NT2/D1 (cell line): ENCODE results near the gene GEMIN7.

Experiments
- DNase-seq: peaks from one replicate; pipeline ENCODE4 v3.0.0-alpha.2; 2011; ENCODE audit warnings: low read depth, low spot score
- H3K27me3 ChIP-seq: 2 replicates; pipeline ENCODE4 v1.6.0; 2011; ENCODE audit warnings: mild to moderate bottlenecking; ENCODE audit not compliant: insufficient read length, insufficient read depth
- H3K36me3 ChIP-seq: 2 replicates; pipeline ENCODE4 v1.6.1; 2011; ENCODE audit warnings: mild to moderate bottlenecking, low read length, mixed read lengths; ENCODE audit not compliant: insufficient read depth, insufficient read length
- H3K4me1 ChIP-seq: 2 replicates; pipeline ENCODE4 v1.5.1; 2011; ENCODE audit not compliant: insufficient read depth, insufficient read length
- H3K4me3 ChIP-seq: 2 replicates; pipeline ENCODE4 v1.5.1; 2011; ENCODE audit warnings: low read depth; ENCODE audit not compliant: insufficient read length
- H3K9ac ChIP-seq: 2 replicates; pipeline ENCODE4 v1.6.0; 2011; ENCODE audit warnings: low read depth; ENCODE audit not compliant: insufficient read length
- H3K9me3 ChIP-seq: 2 replicates; pipeline ENCODE4 v1.5.1; 2011; ENCODE audit warnings: mild to moderate bottlenecking, low read length; ENCODE audit not compliant: insufficient read depth
- SUZ12 ChIP-seq: IDR thresholded peaks from 2 replicates; pipeline ENCODE4 v1.6.1; 2011; ENCODE audit not compliant: insufficient read length, insufficient read depth; ENCODE audit errors: extremely low read depth
- YY1 ChIP-seq: IDR thresholded peaks from 2 replicates; pipeline ENCODE4 v1.6.1; 2011; ENCODE audit not compliant: insufficient read length, insufficient read depth
- ZNF274 ChIP-seq: IDR thresholded peaks from 2 replicates; pipeline ENCODE4 v1.6.1; 2011; ENCODE audit warnings: mild to moderate bottlenecking, low read depth, low read length

The GEMIN7 gene

GRCh38 chr19:45066921-45067661 lies 12.0 kb upstream of the GEMIN7 start:
- Histone ChIP-seq H3K9ac (no peak overlapping the region), H3K9me3 (no peaks in the 10 kb centered on the region), H3K36me3 (peaks cover 81% of the 10 kb centered on the region), H3K4me3 (no peak overlapping the region), H3K4me1 (peaks cover 6% of the 10 kb centered on the region), H3K27me3 (no peaks in the 10 kb centered on the region)
- TF ChIP-seq ZNF274 (no peak), SUZ12 (no peak), YY1 (no peak)
- DNase-seq = no peak

GRCh38 chr19:45068041-45068440 lies 11.0 kb upstream of the GEMIN7 start:
- Histone ChIP-seq H3K36me3 (peaks cover 79% of the 10 kb centered on the region), H3K4me1 (peaks cover 6% of the 10 kb centered on the region), H3K9ac (no peak overlapping the region), H3K9me3 (no peaks in the 10 kb centered on the region), H3K4me3 (no peak overlapping the region), H3K27me3 (no peaks in the 10 kb centered on the region)
- TF ChIP-seq ZNF274 (no peak), YY1 (no peak), SUZ12 (no peak)
- no peak for DNase-seq

GRCh38 chr19:45069056-45069455 lies 10.0 kb upstream of the GEMIN7 start:
- H3K9me3 ChIP-seq = no peaks in the 10 kb centered on the region
- no peaks in the 10 kb centered on the region for H3K27me3 ChIP-seq
- peaks cover 6% of the 10 kb centered on the region for H3K4me1 ChIP-seq
- TF ChIP-seq ZNF274 (no peak), SUZ12 (no peak), YY1 (no peak)
- no peak overlapping the region for H3K4me3 ChIP-seq
- peaks cover 72% of the 10 kb centered on the region for H3K36me3 ChIP-seq
- no peak overlapping the region for H3K9ac ChIP-seq
- no peak for DNase-seq

- DNase-seq = no peak
- Histone ChIP-seq H3K4me1 (peaks cover 9% of the 10 kb centered on the region), H3K27me3 (no peaks in the 10 kb centered on the region), H3K9ac (no peak overlapping the region), H3K9me3 (no peaks in the 10 kb centered on the region), H3K4me3 (no peak overlapping the region), H3K36me3 (peaks cover 63% of the 10 kb centered on the region)
- TF ChIP-seq YY1 (no peak), SUZ12 (no peak), ZNF274 (no peak)
Observed at GRCh38 chr19:45070214-45070613, 8.8 kb upstream of the GEMIN7 start.

GRCh38 chr19:45070861-45071544 lies 8.1 kb upstream of the GEMIN7 start:
- Histone ChIP-seq H3K4me1 (peaks cover 9% of the 10 kb centered on the region), H3K36me3 (peaks cover 57% of the 10 kb centered on the region), H3K9ac (no peak overlapping the region), H3K4me3 (no peak overlapping the region), H3K9me3 (no peaks in the 10 kb centered on the region), H3K27me3 (no peaks in the 10 kb centered on the region)
- DNase-seq = no peak
- no peak for TF ChIP-seq SUZ12

GRCh38 chr19:45071545-45071938 lies 7.5 kb upstream of the GEMIN7 start:
- no peaks in the 10 kb centered on the region for H3K9me3 ChIP-seq
- no peak for DNase-seq
- no peak overlapping the region for H3K9ac ChIP-seq
- no peaks in the 10 kb centered on the region for H3K27me3 ChIP-seq
- TF ChIP-seq ZNF274 (no peak), YY1 (no peak), SUZ12 (no peak)
- peaks cover 55% of the 10 kb centered on the region for H3K36me3 ChIP-seq
- H3K4me3 ChIP-seq = no peak overlapping the region
- H3K4me1 ChIP-seq = peaks cover 9% of the 10 kb centered on the region

GRCh38 chr19:45071969-45072790 lies 6.9 kb upstream of the GEMIN7 start:
- no peaks in the 10 kb centered on the region for H3K9me3 ChIP-seq
- no peak for DNase-seq
- H3K36me3 ChIP-seq = peaks cover 49% of the 10 kb centered on the region
- H3K9ac ChIP-seq = no peak overlapping the region
- TF ChIP-seq SUZ12 = no peak
- no peak for TF ChIP-seq YY1
- no peak overlapping the region for H3K4me3 ChIP-seq
- peaks cover 6% of the 10 kb centered on the region for H3K4me1 ChIP-seq
- no peaks in the 10 kb centered on the region for H3K27me3 ChIP-seq
